Muscle layer of colon (tissue), 2 donors: ENCODE results near the gene MIB2.
"Not testable (repeated sequence)": the region's sequence is repeated elsewhere in the genome, so short reads cannot be mapped to it uniquely, and the experiment has no call there.

Experiments
- H3K27ac ChIP-seq: one replicate; pipeline ENCODE4 v1.7.0; 2013; ENCODE audit warnings: low read depth, mild to moderate bottlenecking, low read length, moderate library complexity
- H3K27me3 ChIP-seq, 2 donors: one replicate each; pipeline ENCODE4 v1.7.0; 2013; ENCODE audit warnings: low read length in 2 of 2, mild to moderate bottlenecking in 2 of 2; ENCODE audit not compliant: insufficient read depth in 2 of 2, control insufficient read depth in 1 of 2
- H3K36me3 ChIP-seq: one replicate; pipeline ENCODE4 v1.7.0; 2013; ENCODE audit warnings: mild to moderate bottlenecking, low read length; ENCODE audit not compliant: insufficient read depth
- H3K4me1 ChIP-seq: one replicate; pipeline ENCODE4 v1.7.0; 2013; ENCODE audit warnings: mild to moderate bottlenecking, low read length; ENCODE audit not compliant: insufficient read depth
- H3K4me3 ChIP-seq, 2 donors: one replicate each; pipeline ENCODE4 v1.7.0; 2013; ENCODE audit warnings: low read length in 2 of 2, low read depth in 1 of 2, mild to moderate bottlenecking in 1 of 2, moderate library complexity in 1 of 2
- H3K9ac ChIP-seq: one replicate; pipeline ENCODE4 v1.7.0; 2013; ENCODE audit warnings: low read length
- H3K9me3 ChIP-seq: one replicate; pipeline ENCODE4 v1.7.0; 2013; ENCODE audit warnings: mild to moderate bottlenecking, low read length
- donor health status: abdominal sarcoma.
- donor health status: Adenocarcinoma of cecum.

MIB2 gene

GRCh38 chr1:1674806-1675205, 59.5 kb downstream of the MIB2 start:
- peaks cover 20% of the 10 kb centered on the region for H3K36me3 ChIP-seq
- H3K27ac ChIP-seq, H3K9ac ChIP-seq, H3K9me3 ChIP-seq, H3K4me3 ChIP-seq, H3K27me3 ChIP-seq, H3K4me1 ChIP-seq: not testable (repeated sequence)

- H3K27me3 ChIP-seq, H3K27ac ChIP-seq, H3K4me3 ChIP-seq, H3K9me3 ChIP-seq, H3K9ac ChIP-seq, H3K4me1 ChIP-seq: not testable (repeated sequence)
- peaks cover 20% of the 10 kb centered on the region for H3K36me3 ChIP-seq
Measured at GRCh38 chr1:1675218-1675617, 59.9 kb downstream of the MIB2 start.

GRCh38 chr1:1676087-1676486, 60.8 kb downstream of the MIB2 start:
- H3K36me3 ChIP-seq = peaks cover 16% of the 10 kb centered on the region
- H3K4me1 ChIP-seq, H3K4me3 ChIP-seq, H3K9me3 ChIP-seq, H3K9ac ChIP-seq, H3K27ac ChIP-seq, H3K27me3 ChIP-seq: not testable (repeated sequence)

GRCh38 chr1:1677718-1678580, 62.6 kb downstream of the MIB2 start:
- Histone ChIP-seq H3K4me3 (no peak overlapping the region), H3K9me3 (no peaks in the 10 kb centered on the region), H3K9ac (no peak overlapping the region), H3K4me1 (peaks cover 8% of the 10 kb centered on the region), H3K36me3 (peaks cover 5% of the 10 kb centered on the region), H3K27ac (no peak overlapping the region), H3K27me3 (no peaks in the 10 kb centered on the region)

- H3K27me3 ChIP-seq = no peaks in the 10 kb centered on the region
- H3K27ac ChIP-seq = no peak overlapping the region
- no peak overlapping the region for H3K9ac ChIP-seq
- H3K9me3 ChIP-seq = no peaks in the 10 kb centered on the region
- H3K4me1 ChIP-seq = peaks cover 8% of the 10 kb centered on the region
- H3K4me3 ChIP-seq = no peak overlapping the region
- peaks cover 5% of the 10 kb centered on the region for H3K36me3 ChIP-seq
Measured at GRCh38 chr1:1678581-1679380, 63.5 kb downstream of the MIB2 start.
